ENCODE results near the gene C6orf132. TPM values are rescaled to one million over a fixed set of nuclear protein-coding genes. Genes with fewer than 3 reads are reported as not detected.

The C6orf132 gene
- total and polyA plus RNA-seq, 10 of the 15 experiments (the other 5 are each of a cell fraction or from before 2014, with no cell fraction given): 0.04 to 0.05 TPM; not detected in 8

- no peaks in the 10 kb centered on the region for H3K9me3 ChIP-seq (replicated peaks; ENCODE audit: control insufficient read depth, insufficient read depth, low read length)
- ATAC-seq: peak; percentile 90
- no peak overlapping the region for H3K27ac ChIP-seq (ENCODE audit: control insufficient read depth, insufficient read depth)
- in situ Hi-C loops (cut with MboI) (no loop called here), intact Hi-C loops (cut with micrococcal nuclease; ENCODE audit: unreplicated experiment) (no loop called here)
- peak overlapping the region; percentile 85 for H2AFZ ChIP-seq (ENCODE audit: control insufficient read depth, low read depth, low read length)
- no TSS peak for BruUV-seq (replicated peaks)
- DNase-seq (ENCODE audit: low read depth, low spot score): peak; percentile 15
- ChIA-PET RAD21 (ENCODE audit: unreplicated experiment) (interaction anchor here (0.9 to 2.4 kb wide), 8 partner anchors 13 to 448 kb away, joined by 3 to 11 read pairs (median 6); no protein-coding TSS in a partner anchor), SMC1A (ENCODE audit: uncharacterized antibody, unreplicated experiment) (interaction anchor here (0.6 to 1.5 kb wide), 12 partner anchors 11 to 257 kb away, joined by 3 to 7 read pairs (median 3); no protein-coding TSS in a partner anchor), CTCF (interaction anchor here (0.6 to 2.9 kb wide), 39 partner anchors 8 to 1232 kb away, joined by 3 to 21 read pairs (median 4); partner anchors contain the start of genes MRPS10 and TAF8), POLR2A (interaction anchor here (0.6 to 0.7 kb wide), 2 partner anchors 50 to 429 kb away, joined by 3 read pairs; no protein-coding TSS in a partner anchor)
- WGBS (ENCODE audit: insufficient coverage, insufficient replicate concordance, low lambda C conversion rate, missing lambda C conversion rate): 5% methylated on average over 56 of the region's 66 CpGs
- no peaks in the 10 kb centered on the region for H3K4me1 ChIP-seq (ENCODE audit: control insufficient read depth, insufficient read depth, low read length)
- peak overlapping the region; percentile 82 for H3K4me2 ChIP-seq (ENCODE audit: control insufficient read depth, insufficient read depth)
- H3K79me2 ChIP-seq (ENCODE audit: control insufficient read depth, insufficient read depth, low read length): no peaks in the 10 kb centered on the region
- peaks cover 0 to 3% of the 10 kb centered on the region in 2 experiments; a peak in 1 of 4 replicates for H3K27me3 ChIP-seq (replicated peaks in 1 of 2; ENCODE audit: control insufficient read depth in 2 of 2, insufficient read depth in 2 of 2, low read length in 1 of 2)
- peak overlapping the region; percentile 68; the same call in 1 of the 2 replicates for H3K4me3 ChIP-seq
- H4K20me1 ChIP-seq (ENCODE audit: control insufficient read depth, insufficient read depth): no peaks in the 10 kb centered on the region
- no peaks in the 10 kb centered on the region for H3K36me3 ChIP-seq (ENCODE audit: control insufficient read depth in 2 of 2, insufficient read depth in 2 of 2, low read length in 1 of 2)
- peak overlapping the region; percentile 14; the same call in 1 of the 2 replicates for H3K9ac ChIP-seq (ENCODE audit: control insufficient read depth, insufficient read depth, low read length)
- peak; percentile 70 for FAIRE-seq
- TF ChIP-seq RFX5 (IDR thresholded peaks at IDR 0.05; ENCODE audit: low read depth, low read length): no peak
- TF ChIP-seq, protein P1, sequence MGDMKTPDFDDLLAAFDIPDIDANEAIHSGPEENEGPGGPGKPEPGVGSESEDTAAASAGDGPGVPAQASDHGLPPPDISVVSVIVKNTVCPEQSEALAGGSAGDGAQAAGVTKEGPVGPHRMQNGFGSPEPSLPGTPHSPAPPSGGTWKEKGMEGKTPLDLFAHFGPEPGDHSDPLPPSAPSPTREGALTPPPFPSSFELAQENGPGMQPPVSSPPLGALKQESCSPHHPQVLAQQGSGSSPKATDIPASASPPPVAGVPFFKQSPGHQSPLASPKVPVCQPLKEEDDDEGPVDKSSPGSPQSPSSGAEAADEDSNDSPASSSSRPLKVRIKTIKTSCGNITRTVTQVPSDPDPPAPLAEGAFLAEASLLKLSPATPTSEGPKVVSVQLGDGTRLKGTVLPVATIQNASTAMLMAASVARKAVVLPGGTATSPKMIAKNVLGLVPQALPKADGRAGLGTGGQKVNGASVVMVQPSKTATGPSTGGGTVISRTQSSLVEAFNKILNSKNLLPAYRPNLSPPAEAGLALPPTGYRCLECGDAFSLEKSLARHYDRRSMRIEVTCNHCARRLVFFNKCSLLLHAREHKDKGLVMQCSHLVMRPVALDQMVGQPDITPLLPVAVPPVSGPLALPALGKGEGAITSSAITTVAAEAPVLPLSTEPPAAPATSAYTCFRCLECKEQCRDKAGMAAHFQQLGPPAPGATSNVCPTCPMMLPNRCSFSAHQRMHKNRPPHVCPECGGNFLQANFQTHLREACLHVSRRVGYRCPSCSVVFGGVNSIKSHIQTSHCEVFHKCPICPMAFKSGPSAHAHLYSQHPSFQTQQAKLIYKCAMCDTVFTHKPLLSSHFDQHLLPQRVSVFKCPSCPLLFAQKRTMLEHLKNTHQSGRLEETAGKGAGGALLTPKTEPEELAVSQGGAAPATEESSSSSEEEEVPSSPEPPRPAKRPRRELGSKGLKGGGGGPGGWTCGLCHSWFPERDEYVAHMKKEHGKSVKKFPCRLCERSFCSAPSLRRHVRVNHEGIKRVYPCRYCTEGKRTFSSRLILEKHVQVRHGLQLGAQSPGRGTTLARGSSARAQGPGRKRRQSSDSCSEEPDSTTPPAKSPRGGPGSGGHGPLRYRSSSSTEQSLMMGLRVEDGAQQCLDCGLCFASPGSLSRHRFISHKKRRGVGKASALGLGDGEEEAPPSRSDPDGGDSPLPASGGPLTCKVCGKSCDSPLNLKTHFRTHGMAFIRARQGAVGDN (IDR thresholded peaks at IDR 0.05): peak; percentile 32; the same call in 1 of the 2 replicates
- no peak for TF ChIP-seq ZNF274 (IDR thresholded peaks at IDR 0.05; ENCODE audit: insufficient read depth, insufficient read length)
- no peak for TF ChIP-seq NFXL1 (IDR thresholded peaks at IDR 0.05; ENCODE audit: borderline replicate concordance)
- TF ChIP-seq NBN (IDR thresholded peaks at IDR 0.05): no peak
- TF ChIP-seq SPI1 (IDR thresholded peaks at IDR 0.05; ENCODE audit: borderline replicate concordance, insufficient read depth, low read depth, low read length): no peak
- TF ChIP-seq PAX8 (IDR thresholded peaks at IDR 0.05): no peak
- TF ChIP-seq IRF4 (IDR thresholded peaks at IDR 0.05; ENCODE audit: low read depth, low read length): no peak
- no peak for TF ChIP-seq EZH2 (IDR thresholded peaks at IDR 0.05; ENCODE audit: borderline replicate concordance, control insufficient read depth, low read depth, low read length)
- TF ChIP-seq, protein P2, sequence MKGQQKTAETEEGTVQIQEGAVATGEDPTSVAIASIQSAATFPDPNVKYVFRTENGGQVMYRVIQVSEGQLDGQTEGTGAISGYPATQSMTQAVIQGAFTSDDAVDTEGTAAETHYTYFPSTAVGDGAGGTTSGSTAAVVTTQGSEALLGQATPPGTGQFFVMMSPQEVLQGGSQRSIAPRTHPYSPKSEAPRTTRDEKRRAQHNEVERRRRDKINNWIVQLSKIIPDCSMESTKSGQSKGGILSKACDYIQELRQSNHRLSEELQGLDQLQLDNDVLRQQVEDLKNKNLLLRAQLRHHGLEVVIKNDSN (IDR thresholded peaks at IDR 0.05; ENCODE audit: borderline replicate concordance, extremely low read length, insufficient read depth, low read depth, low read length): no peak
- TF ChIP-seq MYC (IDR thresholded peaks at IDR 0.05; ENCODE audit: insufficient read depth, insufficient read length, insufficient replicate concordance, low read length, severe bottlenecking): no peak
- TF ChIP-seq TCF12 (IDR thresholded peaks at IDR 0.05; ENCODE audit: low read depth, low read length): no peak
- TF ChIP-seq E4F1 (IDR thresholded peaks at IDR 0.05; ENCODE audit: borderline replicate concordance, partially characterized antibody): no peak
These were observed 38.2 kb downstream of the C6orf132 start for GRCh38 chr6:42104095-42104803.

Data from GM12878 (cell line).